Psoas muscle (tissue), 8 donors: Measurements from ENCODE around the gene PCYT1B. TPM values are rescaled to one million over a fixed set of nuclear protein-coding genes. Genes with fewer than 3 reads are reported as not detected.

ENCODE experiments used
- ATAC-seq, 4 donors: fragments of 200-7000 bp; cut with Tn5 transposase; one replicate each; pipeline ENCODE4 v1.9.1; 2020; ENCODE audit warnings: moderate library complexity in 3 of 4, mild to moderate bottlenecking in 2 of 4
- DNase-seq, 2 donors: peaks; one replicate each; pipeline ENCODE4 v3.0.0-alpha.2; 2020
- H3K27ac ChIP-seq: fragments of 200-600 bp; one replicate; pipeline ENCODE4 v1.8.0; 2022
- H3K27me3 ChIP-seq, 3 donors: fragments of 200-600 bp in 1 of 3; one replicate each; pipeline versions ENCODE4 v1.6.1 to v1.8.0; 2013 to 2022; ENCODE audit warnings: low read length in 2 of 3, mild to moderate bottlenecking in 2 of 3, moderate library complexity in 1 of 3; ENCODE audit not compliant: insufficient read depth in 3 of 3
- H3K36me3 ChIP-seq, 2 donors: fragments of 200-600 bp in 1 of 2; one replicate each; pipeline versions ENCODE4 v1.6.1 to v1.8.0; 2013 to 2022; ENCODE audit warnings: low read depth in 1 of 2, mild to moderate bottlenecking in 1 of 2, moderate library complexity in 1 of 2; ENCODE audit not compliant: insufficient read depth in 1 of 2
- H3K4me1 ChIP-seq: fragments of 200-600 bp; one replicate; pipeline ENCODE4 v1.8.0; 2022
- H3K4me3 ChIP-seq: fragments of 200-600 bp; one replicate; pipeline ENCODE4 v1.8.0; 2022; ENCODE audit warnings: mild to moderate bottlenecking
- H3K9me3 ChIP-seq: fragments of 200-600 bp; one replicate; pipeline ENCODE4 v1.8.0; 2022
- WGBS, 3 donors: extraction: QIAGEN DNeasy Blood & Tissue Kit; methylation state at CpG; one replicate each; pipeline versions ENCODE4 v1.1.6 to v1.1.7; 2013; 5-methylcytosine and 5-hydroxymethylcytosine counted together
- intact Hi-C, 2 donors: fragments of 100-400 bp; cut with DNase I; formaldehyde crosslinking; loops; one replicate each; pipeline versions ENCODE4 v1.11.0 to v1.14.2; 2022
- polyA plus RNA-seq, 3 donors: library from polyadenylated mRNA; stranded (reverse); fragments of 200-250 nt; gene quantifications; one replicate each; pipeline ENCODE4 v1.2.3, GENCODE V29; 2013
- total RNA-seq, 4 donors: library from RNA; stranded (reverse); fragmentation: NEBNext Ultra II Directional in 2 of 4; extraction: Animal tissue kit (Norgen Biotek cat#: 25700) in 2 of 4; gene quantifications; one replicate each; pipeline versions ENCODE4 v1.2.1 to v1.2.4, GENCODE V29; 2021 to 2023
- TF ChIP-seq, protein P1 (sequence below): fragments of 200-600 bp; IDR thresholded peaks from one replicate; pipeline ENCODE4 v1.8.0; 2022; ENCODE audit warnings: antibody characterized with exemption
- donor health status: healthy with polysubstance abuse.
- donor health status: DM: no; HTN: no; CAD: no; lungs with moderate emphysema.
- donor health status: Bipolar disorder and iron deficiency.
- donor health status: healthy.
- donor health status: DM: yes; HTN: yes; CAD: no.
- donor health status: DM: no; HTN: no; CAD: no.
- donor health status: DM: no; HTN: no; CAD: no.
- donor health status: DM: yes; HTN: yes; CAD: no.

PCYT1B gene
- total and polyA plus RNA-seq, 7 donors, result 0.01 to 0.41 (median 0.08) TPM; not detected in 2

- H3K9me3 ChIP-seq, result no peaks in the 10 kb centered on the region
- WGBS, 3 donors, result 51 to 73% (median 64%) methylated on average over 5 of the region's 5 CpGs
- H3K27me3 ChIP-seq, result no peaks in the 10 kb centered on the region
- no peak overlapping the region for H3K4me3 ChIP-seq
- intact Hi-C loops, result no loop called here
- DNase-seq, result no peak
- TF ChIP-seq, protein P1, sequence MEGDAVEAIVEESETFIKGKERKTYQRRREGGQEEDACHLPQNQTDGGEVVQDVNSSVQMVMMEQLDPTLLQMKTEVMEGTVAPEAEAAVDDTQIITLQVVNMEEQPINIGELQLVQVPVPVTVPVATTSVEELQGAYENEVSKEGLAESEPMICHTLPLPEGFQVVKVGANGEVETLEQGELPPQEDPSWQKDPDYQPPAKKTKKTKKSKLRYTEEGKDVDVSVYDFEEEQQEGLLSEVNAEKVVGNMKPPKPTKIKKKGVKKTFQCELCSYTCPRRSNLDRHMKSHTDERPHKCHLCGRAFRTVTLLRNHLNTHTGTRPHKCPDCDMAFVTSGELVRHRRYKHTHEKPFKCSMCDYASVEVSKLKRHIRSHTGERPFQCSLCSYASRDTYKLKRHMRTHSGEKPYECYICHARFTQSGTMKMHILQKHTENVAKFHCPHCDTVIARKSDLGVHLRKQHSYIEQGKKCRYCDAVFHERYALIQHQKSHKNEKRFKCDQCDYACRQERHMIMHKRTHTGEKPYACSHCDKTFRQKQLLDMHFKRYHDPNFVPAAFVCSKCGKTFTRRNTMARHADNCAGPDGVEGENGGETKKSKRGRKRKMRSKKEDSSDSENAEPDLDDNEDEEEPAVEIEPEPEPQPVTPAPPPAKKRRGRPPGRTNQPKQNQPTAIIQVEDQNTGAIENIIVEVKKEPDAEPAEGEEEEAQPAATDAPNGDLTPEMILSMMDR, result peak; percentile 13
- no peaks in the 10 kb centered on the region for H3K4me1 ChIP-seq
- no peak for ATAC-seq
- no peak overlapping the region for H3K27ac ChIP-seq
- no peaks in the 10 kb centered on the region for H3K36me3 ChIP-seq
Measured at GRCh38 chrX:24561121-24561520, 86.0 kb downstream of the PCYT1B start.

DNA sequence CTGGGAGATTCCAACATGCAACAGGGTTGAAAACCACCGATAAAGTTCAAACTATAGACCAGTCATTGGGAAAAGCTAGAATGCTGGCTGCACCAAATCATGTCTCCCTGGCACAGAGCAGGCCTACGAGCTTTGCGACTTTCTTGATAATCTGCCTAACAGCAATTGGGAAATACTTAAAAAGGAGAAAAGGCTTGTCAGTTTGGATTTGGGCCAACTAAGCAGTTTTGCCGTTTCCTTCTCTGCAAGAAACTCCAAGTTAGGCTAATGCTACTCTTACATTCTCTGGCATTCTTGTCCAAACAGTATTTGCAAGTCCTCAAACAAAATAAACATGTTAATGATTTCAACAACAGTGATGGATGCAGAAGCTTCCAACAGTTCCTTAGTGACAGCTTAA lies 94.1 kb downstream of the PCYT1B start:
- no peak overlapping the region for H3K4me3 ChIP-seq
- no peak overlapping the region for H3K27ac ChIP-seq
- H3K9me3 ChIP-seq, result no peaks in the 10 kb centered on the region
- DNase-seq, result no peak
- no peaks in the 10 kb centered on the region for H3K4me1 ChIP-seq
- H3K27me3 ChIP-seq, result peaks cover 0 to 12% (median 0%) of the 10 kb centered on the region in 3 donors
- H3K36me3 ChIP-seq, result no peaks in the 10 kb centered on the region
- ATAC-seq, result no peak
- TF ChIP-seq, protein P1, result no peak
- intact Hi-C loops, result no loop called here
- WGBS, 3 donors, result 35 to 40% (median 39%) methylated on average over 4 of the region's 4 CpGs

DNA sequence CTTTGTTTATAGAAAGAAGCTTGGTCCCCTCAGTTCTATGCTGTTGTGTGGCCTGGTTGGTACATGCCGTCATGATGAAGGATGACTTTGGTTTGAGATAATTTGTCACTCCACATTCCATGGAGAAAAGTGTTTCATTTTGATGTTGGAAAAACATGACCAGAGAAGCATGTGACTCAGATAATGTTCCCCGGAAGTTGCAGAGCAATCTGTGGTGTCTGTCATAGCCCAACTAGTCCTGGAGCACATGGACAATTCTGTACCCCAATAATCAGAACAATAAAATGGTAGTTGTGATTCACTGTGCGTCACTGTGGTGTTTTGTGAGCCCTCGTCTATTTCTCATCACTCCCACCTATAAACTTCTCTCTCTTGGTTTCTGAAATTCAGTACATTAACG lies 97.0 kb downstream of the PCYT1B start:
- Histone ChIP-seq H3K36me3 (no peaks in the 10 kb centered on the region), H3K27me3 (peaks cover 0 to 7% (median 0%) of the 10 kb centered on the region in 3 donors), H3K27ac (no peak overlapping the region), H3K9me3 (no peaks in the 10 kb centered on the region), H3K4me1 (no peaks in the 10 kb centered on the region), H3K4me3 (no peak overlapping the region)
- TF ChIP-seq, protein P1, result no peak
- WGBS, 3 donors, result 77 to 88% (median 86%) methylated on average over 5 of the region's 5 CpGs
- DNase-seq (no peak), ATAC-seq (no peak)
- intact Hi-C loops, result no loop called here

DNA sequence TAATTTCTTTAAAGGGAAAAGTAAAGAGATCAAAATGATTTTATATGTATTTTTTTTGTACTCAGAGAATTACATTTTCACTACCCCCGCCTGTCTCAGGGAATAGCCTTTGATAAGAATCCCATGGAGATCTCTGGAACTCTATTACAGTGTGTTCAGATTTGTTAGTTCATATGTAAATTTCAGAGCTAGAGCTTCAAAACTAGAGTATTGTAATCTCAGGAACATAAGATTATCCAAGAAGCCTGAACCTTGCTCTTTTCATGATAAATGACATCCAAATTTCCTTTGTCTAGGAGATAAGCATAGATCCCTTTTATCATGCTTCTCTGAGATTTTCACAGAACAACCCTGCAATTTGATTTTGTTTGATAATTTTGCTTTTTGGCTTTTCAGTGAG lies 99.2 kb downstream of the PCYT1B start:
- DNase-seq (no peak), ATAC-seq (no peak)
- intact Hi-C loops, result no loop called here
- Histone ChIP-seq H3K36me3 (no peaks in the 10 kb centered on the region), H3K27ac (no peak overlapping the region), H3K4me1 (no peaks in the 10 kb centered on the region), H3K27me3 (peaks cover 0 to 12% (median 0%) of the 10 kb centered on the region in 3 donors), H3K9me3 (no peaks in the 10 kb centered on the region), H3K4me3 (no peak overlapping the region)
- TF ChIP-seq, protein P1, result no peak
- 67 to 96% (median 95%) methylated on average over 1 of the region's 1 CpG for WGBS, 3 donors

DNA sequence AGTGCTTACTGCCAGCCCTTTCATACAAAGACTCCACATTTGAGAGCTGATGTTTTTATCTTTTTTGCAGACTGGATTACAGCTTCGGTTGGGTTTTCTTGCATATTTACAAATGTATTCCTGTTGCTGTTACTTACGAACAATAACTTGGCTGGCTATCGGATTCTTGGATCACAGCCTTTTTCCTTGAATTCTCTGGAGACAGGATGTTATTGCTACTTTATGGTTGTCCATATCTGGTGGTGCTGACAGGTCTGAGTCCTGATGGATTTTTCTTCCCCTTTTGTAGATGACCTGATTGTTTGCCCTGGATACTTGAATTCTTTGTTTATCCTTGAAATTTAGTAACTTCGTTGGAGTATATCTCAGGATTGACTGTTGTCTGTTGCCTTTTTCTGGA lies 104.4 kb downstream of the PCYT1B start:
- Histone ChIP-seq H3K36me3 (no peaks in the 10 kb centered on the region), H3K27ac (no peak overlapping the region), H3K4me1 (no peaks in the 10 kb centered on the region), H3K27me3 (peaks cover 0 to 5% (median 0%) of the 10 kb centered on the region in 3 donors), H3K9me3 (no peaks in the 10 kb centered on the region), H3K4me3 (no peak overlapping the region)
- ATAC-seq (no peak), DNase-seq (no peak)
- WGBS, 3 donors, result 8 to 32% (median 15%) methylated on average over 4 of the region's 4 CpGs
- intact Hi-C loops, result no loop called here
- TF ChIP-seq, protein P1, result no peak
